ENCODE data around the gene FEN1. TPM values are rescaled to one million over a fixed set of nuclear protein-coding genes. Genes with fewer than 3 reads are reported as not detected.

FEN1 gene
- total and polyA plus RNA-seq, 2 of the 13 experiments (the other 11 are each of a cell fraction or from before 2014, with no cell fraction given): 12.4 to 102 TPM

DNA sequence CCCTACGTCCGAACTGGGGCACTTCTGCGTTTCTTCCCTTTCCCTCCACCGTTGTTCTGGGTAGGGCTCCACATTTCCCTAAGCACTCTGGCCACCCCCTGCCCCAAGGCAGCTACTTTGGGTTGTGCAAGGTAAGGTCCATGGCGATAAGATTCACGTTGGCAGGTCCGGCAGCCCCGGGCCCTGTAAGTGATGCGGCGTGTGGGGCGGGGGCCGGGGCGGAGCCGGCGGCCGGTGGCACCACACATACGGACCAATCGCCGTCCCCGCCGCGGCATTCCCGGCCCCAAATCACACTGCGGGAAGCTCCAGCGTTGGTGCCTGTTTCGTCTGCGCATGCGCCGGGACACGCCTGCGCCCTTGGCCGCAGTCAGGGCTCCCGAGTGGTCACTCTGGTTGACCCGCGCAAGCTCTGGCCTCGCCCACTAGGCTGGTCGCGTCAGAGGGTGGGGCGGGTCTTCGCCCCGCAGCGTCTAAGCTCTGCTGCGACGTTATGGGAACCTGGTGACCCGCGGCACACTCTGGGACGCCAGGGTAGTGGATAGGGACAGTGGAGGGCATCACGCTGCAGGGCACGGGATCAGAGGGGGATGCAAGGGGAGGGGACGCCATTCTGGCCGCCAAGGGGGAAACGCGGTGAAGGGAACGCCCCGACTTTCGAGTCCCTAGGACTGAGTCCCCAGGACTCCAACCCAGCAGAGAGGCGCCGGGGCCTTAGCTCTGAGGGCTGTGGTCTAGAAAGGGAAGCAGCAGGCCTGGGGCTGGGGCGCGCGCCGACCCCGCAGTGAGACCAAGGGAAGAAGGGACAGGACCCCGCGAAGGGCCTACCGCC, 22.5 kb downstream of the FEN1 start (continued):
- TF ChIP-seq, protein P1, sequence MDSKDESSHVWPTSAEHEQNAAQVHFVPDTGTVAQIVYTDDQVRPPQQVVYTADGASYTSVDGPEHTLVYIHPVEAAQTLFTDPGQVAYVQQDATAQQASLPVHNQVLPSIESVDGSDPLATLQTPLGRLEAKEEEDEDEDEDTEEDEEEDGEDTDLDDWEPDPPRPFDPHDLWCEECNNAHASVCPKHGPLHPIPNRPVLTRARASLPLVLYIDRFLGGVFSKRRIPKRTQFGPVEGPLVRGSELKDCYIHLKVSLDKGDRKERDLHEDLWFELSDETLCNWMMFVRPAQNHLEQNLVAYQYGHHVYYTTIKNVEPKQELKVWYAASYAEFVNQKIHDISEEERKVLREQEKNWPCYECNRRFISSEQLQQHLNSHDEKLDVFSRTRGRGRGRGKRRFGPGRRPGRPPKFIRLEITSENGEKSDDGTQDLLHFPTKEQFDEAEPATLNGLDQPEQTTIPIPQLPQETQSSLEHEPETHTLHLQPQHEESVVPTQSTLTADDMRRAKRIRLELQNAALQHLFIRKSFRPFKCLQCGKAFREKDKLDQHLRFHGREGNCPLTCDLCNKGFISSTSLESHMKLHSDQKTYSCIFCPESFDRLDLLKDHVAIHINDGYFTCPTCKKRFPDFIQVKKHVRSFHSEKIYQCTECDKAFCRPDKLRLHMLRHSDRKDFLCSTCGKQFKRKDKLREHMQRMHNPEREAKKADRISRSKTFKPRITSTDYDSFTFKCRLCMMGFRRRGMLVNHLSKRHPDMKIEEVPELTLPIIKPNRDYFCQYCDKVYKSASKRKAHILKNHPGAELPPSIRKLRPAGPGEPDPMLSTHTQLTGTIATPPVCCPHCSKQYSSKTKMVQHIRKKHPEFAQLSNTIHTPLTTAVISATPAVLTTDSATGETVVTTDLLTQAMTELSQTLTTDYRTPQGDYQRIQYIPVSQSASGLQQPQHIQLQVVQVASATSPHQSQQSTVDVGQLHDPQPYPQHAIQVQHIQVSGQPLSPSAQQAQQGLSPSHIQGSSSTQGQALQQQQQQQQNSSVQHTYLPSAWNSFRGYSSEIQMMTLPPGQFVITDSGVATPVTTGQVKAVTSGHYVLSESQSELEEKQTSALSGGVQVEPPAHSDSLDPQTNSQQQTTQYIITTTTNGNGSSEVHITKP (CRISPR knock-in tag; IDR thresholded peaks at IDR 0.05; ENCODE audit: low read depth): no peak
- TF ChIP-seq ZBTB3 (CRISPR knock-in tag; IDR thresholded peaks at IDR 0.05; ENCODE audit: borderline replicate concordance, low read depth): 0 out of 2 replicates have a peak, but pooled peaks have one; percentile 12
- no peak for TF ChIP-seq KLF11 (CRISPR knock-in tag; IDR thresholded peaks at IDR 0.05)
- TF ChIP-seq, protein P2, sequence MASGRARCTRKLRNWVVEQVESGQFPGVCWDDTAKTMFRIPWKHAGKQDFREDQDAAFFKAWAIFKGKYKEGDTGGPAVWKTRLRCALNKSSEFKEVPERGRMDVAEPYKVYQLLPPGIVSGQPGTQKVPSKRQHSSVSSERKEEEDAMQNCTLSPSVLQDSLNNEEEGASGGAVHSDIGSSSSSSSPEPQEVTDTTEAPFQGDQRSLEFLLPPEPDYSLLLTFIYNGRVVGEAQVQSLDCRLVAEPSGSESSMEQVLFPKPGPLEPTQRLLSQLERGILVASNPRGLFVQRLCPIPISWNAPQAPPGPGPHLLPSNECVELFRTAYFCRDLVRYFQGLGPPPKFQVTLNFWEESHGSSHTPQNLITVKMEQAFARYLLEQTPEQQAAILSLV (CRISPR knock-in tag; IDR thresholded peaks at IDR 0.05; ENCODE audit: borderline replicate concordance): peak; percentile 37; the same call in 1 of the 2 replicates
- no peak for TF ChIP-seq SIN3B (IDR thresholded peaks at IDR 0.05; ENCODE audit: low read length)
- no peak for TF ChIP-seq IKZF1 (IDR thresholded peaks at IDR 0.05)
- TF ChIP-seq ZNF451 (CRISPR knock-in tag; IDR thresholded peaks at IDR 0.05): peak; percentile 87; the same call in 1 of the 2 replicates
- TF ChIP-seq ZBTB21 (CRISPR knock-in tag; IDR thresholded peaks at IDR 0.05): no peak
- peak; percentile 26 for TF ChIP-seq ZIK1 (CRISPR knock-in tag; IDR thresholded peaks at IDR 0.05; ENCODE audit: borderline replicate concordance, low read depth)
- TF ChIP-seq, protein P3, sequence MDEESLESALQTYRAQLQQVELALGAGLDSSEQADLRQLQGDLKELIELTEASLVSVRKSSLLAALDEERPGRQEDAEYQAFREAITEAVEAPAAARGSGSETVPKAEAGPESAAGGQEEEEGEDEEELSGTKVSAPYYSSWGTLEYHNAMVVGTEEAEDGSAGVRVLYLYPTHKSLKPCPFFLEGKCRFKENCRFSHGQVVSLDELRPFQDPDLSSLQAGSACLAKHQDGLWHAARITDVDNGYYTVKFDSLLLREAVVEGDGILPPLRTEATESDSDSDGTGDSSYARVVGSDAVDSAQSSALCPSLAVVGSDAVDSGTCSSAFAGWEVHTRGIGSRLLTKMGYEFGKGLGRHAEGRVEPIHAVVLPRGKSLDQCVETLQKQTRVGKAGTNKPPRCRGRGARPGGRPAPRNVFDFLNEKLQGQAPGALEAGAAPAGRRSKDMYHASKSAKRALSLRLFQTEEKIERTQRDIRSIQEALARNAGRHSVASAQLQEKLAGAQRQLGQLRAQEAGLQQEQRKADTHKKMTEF (CRISPR knock-in tag; IDR thresholded peaks at IDR 0.05): peak; percentile 30
- TF ChIP-seq, protein P4, sequence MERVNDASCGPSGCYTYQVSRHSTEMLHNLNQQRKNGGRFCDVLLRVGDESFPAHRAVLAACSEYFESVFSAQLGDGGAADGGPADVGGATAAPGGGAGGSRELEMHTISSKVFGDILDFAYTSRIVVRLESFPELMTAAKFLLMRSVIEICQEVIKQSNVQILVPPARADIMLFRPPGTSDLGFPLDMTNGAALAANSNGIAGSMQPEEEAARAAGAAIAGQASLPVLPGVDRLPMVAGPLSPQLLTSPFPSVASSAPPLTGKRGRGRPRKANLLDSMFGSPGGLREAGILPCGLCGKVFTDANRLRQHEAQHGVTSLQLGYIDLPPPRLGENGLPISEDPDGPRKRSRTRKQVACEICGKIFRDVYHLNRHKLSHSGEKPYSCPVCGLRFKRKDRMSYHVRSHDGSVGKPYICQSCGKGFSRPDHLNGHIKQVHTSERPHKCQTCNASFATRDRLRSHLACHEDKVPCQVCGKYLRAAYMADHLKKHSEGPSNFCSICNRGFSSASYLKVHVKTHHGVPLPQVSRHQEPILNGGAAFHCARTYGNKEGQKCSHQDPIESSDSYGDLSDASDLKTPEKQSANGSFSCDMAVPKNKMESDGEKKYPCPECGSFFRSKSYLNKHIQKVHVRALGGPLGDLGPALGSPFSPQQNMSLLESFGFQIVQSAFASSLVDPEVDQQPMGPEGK (CRISPR knock-in tag; IDR thresholded peaks at IDR 0.05): peak; percentile 82
- TF ChIP-seq RAD21 (CRISPR knock-in tag; IDR thresholded peaks at IDR 0.05): 0 out of 2 replicates have a peak, but pooled peaks have one; percentile 6
- 0 out of 2 replicates have a peak, but pooled peaks have one; percentile 54 for TF ChIP-seq ZNF253 (CRISPR knock-in tag; IDR thresholded peaks at IDR 0.05; ENCODE audit: borderline replicate concordance)
- no peak for TF ChIP-seq ZNF121 (CRISPR knock-in tag; IDR thresholded peaks at IDR 0.05)
- TF ChIP-seq, protein P5, sequence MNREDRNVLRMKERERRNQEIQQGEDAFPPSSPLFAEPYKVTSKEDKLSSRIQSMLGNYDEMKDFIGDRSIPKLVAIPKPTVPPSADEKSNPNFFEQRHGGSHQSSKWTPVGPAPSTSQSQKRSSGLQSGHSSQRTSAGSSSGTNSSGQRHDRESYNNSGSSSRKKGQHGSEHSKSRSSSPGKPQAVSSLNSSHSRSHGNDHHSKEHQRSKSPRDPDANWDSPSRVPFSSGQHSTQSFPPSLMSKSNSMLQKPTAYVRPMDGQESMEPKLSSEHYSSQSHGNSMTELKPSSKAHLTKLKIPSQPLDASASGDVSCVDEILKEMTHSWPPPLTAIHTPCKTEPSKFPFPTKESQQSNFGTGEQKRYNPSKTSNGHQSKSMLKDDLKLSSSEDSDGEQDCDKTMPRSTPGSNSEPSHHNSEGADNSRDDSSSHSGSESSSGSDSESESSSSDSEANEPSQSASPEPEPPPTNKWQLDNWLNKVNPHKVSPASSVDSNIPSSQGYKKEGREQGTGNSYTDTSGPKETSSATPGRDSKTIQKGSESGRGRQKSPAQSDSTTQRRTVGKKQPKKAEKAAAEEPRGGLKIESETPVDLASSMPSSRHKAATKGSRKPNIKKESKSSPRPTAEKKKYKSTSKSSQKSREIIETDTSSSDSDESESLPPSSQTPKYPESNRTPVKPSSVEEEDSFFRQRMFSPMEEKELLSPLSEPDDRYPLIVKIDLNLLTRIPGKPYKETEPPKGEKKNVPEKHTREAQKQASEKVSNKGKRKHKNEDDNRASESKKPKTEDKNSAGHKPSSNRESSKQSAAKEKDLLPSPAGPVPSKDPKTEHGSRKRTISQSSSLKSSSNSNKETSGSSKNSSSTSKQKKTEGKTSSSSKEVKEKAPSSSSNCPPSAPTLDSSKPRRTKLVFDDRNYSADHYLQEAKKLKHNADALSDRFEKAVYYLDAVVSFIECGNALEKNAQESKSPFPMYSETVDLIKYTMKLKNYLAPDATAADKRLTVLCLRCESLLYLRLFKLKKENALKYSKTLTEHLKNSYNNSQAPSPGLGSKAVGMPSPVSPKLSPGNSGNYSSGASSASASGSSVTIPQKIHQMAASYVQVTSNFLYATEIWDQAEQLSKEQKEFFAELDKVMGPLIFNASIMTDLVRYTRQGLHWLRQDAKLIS (CRISPR knock-in tag; IDR thresholded peaks at IDR 0.05): no peak
- TF ChIP-seq MTA1 (CRISPR knock-in tag; IDR thresholded peaks at IDR 0.05; ENCODE audit: borderline replicate concordance): no peak
